DMS153 treated with DMSO at 0.1 percent for 48 hours (cell line): ENCODE results near the gene HOGA1.
"Not testable (repeated sequence)": the region's sequence is repeated elsewhere in the genome, so short reads cannot be mapped to it uniquely, and the experiment has no call there.

Source experiments
- DNase-seq: peaks from one replicate; lab custom pipeline; 2025; ENCODE audit not compliant: unreplicated experiment; lab: John Stamatoyannopoulos, UW

Gene HOGA1

GRCh38 chr10:97644936-97645335 lies 60.7 kb downstream of the HOGA1 start:
- no peak for DNase-seq

GRCh38 chr10:97647556-97647955 lies 63.4 kb downstream of the HOGA1 start:
- DNase-seq, result no peak

GRCh38 chr10:97648562-97649404 lies 64.6 kb downstream of the HOGA1 start:
- DNase-seq, result no peak

- not testable (repeated sequence) for DNase-seq
Observed at GRCh38 chr10:97649405-97649750, 65.2 kb downstream of the HOGA1 start.

GRCh38 chr10:97650726-97651125 lies 66.5 kb downstream of the HOGA1 start:
- DNase-seq, result no peak

GRCh38 chr10:97651773-97652172 lies 67.6 kb downstream of the HOGA1 start:
- no peak for DNase-seq

GRCh38 chr10:97656777-97657176 lies 72.6 kb downstream of the HOGA1 start:
- DNase-seq, result no peak

- no peak for DNase-seq
Observed at GRCh38 chr10:97659589-97659988, 75.4 kb downstream of the HOGA1 start.
